Stimulated activated CD4-positive, alpha-beta T cell treated with anti-CD3 and anti-CD28 coated beads, Interleukin-12 subunit alpha, Interleukin-12 subunit beta, amount 100 ng/mL, for 4 hours (primary cell): ENCODE results near the gene EXD3.
"Not testable (repeated sequence)": the region's sequence is repeated elsewhere in the genome, so short reads cannot be mapped to it uniquely, and the experiment has no call there.

Experiments used
- DNase-seq: peaks from one replicate; pipeline ENCODE4 v3.0.0-alpha.2; 2020

EXD3 gene

DNA sequence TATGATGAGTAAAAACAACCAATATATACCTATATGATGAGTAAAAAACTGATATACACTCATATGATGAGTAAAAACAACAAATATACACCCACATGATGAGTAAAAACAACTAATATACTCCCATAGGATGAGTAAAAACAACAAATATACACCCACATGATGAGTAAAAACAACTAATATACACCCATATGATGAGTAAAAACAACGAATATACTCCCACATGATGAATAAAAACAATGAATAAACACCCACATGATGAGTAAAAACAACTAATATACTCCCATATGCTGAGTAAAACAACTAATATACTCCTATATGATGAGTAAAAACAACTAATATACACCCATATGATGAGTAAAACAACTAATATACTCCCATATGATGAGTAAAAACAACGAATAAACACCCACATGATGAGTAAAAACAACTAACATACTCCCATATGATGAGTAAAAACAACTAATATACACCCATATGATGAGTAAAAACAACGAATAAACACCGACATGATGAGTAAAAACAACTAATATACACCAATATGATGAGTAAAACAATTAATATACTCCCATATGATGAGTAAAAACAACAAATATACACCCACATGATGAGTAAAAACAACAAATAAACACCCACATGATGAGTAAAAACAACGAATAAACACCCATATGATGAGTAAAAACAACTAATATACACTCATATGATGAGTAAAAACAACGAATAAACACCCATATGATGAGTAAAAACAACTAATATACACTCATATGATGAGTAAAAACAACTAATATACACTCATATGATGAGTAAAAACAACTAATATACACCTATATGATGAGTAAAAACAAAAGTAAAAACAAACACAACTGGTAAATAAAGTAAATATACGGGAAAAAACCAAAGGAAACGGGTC, 95.1 kb downstream of the EXD3 start:
- DNase-seq = not testable (repeated sequence)

DNA sequence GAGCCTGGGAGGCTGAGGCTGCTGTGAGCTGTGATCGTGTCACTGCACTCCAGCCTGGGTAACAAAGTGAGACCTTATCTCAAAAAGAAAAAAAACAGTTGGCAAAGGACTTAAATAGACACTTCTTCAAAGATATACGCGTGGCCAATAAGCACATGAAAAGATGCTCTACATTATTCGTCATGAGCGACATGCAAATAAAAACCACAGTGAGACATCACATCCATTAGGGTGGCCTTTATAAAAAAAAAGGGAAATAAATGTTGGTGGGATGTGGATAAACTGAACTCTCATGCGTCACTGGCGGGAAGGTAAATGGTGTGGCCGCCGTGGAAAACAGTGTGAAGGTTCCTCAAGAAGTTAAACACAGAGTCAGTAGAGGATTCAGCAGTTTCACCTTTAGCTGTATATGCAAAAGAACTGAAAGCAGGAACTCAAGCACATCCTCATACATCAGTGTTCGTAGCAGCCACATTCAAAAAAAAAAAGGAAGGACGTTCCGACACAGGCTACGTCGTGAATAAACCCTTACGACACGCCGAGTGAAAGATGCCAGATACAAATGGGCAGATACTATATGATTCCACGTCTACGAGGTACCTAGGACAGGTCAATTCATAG, 96.4 kb downstream of the EXD3 start:
- no peak for DNase-seq

GRCh38 chr9:137325799-137326198, 97.2 kb downstream of the EXD3 start:
- no peak for DNase-seq

- no peak for DNase-seq
These were observed 97.8 kb downstream of the EXD3 start for GRCh38 chr9:137325124-137325523.

DNA sequence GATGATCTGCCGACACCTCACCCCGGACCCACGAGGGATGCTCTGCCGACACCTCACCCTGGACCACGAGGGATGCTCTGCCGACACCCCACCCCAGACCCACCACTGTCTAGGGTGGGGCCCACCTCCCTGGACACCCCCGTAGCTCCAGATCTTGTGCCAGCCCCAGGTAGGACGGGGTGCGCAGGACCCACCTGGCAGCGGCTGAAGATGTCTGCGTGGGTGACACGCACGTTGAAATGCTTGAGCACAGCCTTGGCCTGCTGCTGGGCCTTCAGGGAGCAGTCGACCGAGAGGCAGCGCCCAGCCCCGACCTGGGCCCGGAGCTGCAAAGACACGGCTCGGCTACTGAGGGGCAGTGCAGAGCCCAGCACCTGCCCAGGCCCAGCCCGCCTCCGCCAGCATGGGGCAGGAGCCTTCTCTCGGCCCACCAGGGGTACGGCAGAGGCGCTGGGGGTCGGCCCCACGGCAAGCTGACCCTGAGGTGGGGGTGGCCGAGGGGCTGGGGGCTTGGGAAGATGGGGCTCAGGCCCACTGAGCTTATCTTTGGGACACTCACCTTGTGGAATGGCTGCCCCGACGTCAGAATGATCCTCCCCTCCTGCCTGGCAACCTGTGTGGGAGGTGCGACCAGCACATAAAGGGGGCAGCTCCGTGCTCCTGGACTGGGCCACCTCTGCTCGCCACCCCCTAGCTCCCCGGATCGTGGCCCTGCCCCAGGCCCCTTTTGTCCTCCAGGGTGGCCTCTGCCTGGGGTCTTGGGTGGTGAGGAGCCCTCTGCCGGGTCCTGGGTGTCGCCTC, 99.2 kb downstream of the EXD3 start:
- no peak for DNase-seq

DNA sequence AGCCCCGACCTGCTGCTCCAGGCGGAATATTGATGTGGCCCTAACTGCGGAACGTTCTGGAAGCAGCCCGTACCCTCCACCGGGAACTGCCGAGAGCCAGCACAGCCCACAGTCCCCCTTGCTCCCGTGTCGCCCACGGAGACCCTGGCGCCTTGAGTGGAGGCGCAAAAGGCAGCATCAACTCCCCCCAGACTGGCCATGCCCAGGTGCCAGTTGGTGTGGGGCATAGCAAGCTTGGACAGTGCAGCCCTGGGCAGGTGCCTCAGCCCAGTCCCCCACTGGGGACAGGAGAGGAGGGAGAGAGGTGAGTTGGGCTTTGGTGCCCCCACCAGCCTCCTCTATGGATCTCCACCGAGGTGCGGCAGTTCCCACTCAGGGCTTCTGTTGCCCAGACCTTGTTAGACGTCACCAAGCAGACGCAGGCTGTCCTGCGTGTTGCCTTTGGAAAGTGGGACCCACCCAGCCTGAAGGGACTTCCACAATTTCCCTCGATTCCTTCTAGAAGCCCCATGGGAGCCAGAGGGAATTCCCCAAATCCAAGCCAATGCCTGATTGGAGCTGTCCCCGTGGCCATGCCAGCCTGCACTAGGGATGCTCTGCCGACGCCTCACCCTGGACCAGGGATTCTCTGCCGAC, 101.1 kb downstream of the EXD3 start:
- DNase-seq = no peak

- no peak for DNase-seq
These were observed 102.2 kb downstream of the EXD3 start for GRCh38 chr9:137320555-137321384.

DNA sequence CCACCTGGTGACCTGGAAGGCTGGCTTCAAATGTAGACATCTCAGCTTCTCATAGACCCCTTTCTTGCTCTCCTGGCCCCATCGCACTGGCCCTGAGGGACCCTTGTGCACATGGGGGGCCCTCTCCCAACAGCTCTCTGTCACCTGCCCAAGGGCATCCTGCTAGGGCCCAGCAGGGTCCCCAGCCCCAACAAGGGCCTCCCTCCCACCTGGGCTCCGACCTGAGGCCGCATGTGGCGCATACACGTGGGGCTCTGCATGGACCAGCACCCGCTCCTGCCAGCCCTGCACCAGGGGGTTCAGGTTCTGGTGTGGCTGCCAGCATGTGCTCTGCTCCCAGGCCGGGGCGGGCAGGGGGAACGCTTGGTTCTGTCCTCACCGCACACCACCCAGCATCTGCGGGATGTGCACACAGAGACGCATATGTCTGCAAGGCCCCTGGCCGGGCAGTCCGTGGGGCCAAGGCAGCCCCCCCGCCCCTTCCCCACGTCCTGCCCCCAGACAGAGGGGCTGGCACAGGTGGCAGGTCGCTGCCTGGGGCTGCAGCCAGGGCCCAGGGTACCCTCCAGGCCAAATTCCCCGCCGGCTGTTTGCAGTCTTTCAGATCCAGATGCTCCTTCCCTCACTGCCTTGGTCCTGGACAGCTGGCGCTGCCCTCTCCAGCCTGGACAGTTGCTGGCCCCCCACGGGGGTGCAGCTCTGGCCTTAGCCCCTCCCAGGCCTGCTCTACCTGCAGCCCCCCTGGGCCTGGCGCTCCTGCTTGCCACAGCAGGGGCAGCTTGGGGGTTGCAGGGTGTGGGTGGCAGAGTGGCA, 103.0 kb downstream of the EXD3 start:
- DNase-seq = no peak

GRCh38 chr9:137319011-137319738, 103.8 kb downstream of the EXD3 start:
- no peak for DNase-seq

DNA sequence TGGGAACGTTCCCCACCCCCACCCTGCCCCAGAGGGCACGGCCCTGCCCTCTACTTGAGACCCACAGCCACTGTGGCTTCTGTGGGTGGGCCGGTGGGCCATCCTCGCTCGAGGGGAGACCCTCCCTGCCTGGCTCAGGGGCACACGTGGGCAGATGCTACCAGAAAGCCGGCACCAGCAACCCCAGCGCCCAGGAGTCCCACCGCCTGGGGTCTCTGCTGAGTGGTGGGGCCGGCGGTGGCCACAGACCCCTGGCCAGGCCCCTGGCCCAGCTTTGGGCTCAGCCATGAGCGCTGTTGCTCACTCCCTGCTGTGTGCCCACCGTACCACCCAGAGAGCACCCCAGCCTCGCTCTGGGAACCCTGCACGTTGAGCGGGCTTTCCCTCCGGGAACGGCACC, 104.4 kb downstream of the EXD3 start:
- no peak for DNase-seq

DNA sequence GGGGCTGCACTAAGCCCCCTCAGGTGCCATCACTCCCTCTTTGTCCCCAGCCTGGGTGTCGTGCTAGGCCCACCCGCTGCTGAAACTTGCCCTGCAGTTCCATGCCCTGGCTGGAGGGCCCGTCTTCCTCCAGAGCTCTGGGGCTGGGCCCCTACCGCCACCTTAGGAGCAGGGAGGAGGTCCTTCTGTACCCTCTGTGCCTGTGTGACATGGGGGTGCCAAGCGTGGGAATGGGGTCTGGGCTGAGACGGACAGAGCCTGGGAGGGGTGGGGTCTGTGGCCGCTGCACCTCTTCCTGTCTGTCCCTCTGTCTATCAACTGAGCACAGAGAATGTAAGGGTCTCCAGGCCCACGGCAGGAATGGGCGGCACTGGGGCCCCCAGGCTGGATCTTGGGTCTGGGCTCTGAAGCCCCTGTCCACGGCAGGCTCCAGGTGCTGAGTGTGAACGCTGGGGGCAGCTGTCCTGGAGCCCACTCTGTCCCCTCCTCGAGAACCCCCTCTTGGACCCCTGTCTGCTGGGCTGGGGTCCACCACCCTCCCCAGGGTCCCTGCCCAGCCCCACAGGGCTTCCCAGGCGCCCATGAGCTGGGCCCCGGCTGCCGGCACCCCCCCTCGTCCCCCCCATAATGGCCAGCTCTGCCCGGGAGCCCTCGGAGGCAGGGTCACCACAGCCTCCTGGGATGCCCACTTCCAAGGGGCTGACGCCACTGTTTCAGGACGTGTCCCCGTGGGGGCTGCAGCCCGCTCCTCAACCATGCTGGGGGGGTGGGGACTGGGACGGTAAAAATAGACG, 105.0 kb downstream of the EXD3 start:
- no peak for DNase-seq

DNA sequence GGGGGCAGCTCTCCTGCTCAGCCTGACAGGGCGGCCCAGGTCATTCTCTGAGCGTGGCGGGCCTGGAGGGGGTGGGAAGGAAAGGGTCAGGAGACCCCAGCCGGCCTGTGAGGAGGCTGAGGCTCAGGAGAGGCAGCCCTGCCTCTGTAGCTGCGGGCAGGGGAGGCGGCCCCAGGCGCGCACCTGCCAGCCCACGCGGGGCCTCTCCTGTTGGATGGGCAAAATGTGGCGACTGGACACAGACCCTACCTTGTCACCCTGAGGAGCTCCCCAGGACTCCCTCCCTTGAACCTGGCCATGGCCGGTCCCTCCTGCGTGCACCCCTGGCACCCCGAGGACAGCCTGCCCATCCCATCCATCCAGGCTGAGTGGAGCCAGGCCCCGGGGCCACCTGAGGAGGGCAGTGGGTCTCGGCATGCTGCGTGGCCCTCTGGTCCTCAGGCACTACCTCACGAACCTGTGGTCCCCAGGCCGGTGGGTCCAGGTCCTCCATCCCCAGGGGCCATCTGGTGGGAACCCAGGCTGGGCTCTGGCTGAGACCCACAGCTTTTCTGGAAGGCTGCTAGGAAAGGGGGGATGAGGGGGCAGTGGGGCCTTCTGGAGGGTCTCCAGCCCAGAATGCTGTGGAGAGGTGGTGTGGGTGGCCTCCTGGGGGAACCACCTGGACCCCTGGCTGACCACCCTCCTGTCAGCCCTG, 105.8 kb downstream of the EXD3 start:
- no peak for DNase-seq

- no peak for DNase-seq
These were observed 106.7 kb downstream of the EXD3 start for GRCh38 chr9:137316012-137316981.

DNA sequence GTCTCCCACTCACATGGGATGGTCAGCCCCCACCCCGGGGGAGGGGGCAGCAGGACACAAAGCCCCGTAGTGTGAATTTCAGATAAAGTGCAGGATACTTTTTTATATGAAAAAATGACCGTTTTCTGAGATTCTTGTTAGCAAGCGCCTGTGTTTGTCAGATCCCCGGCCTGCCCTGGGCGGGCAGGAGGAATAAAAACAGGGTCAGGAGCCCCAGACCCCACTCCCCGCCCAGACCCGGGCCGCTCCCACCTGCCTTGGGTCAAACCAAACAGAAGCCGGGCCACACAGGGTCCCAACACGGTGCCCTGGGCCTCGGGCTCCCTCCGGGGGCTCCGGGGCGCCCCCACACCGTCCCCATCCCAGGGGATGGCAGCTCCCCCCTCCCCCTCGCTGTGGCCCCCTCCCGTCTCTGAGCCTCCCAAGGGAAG, 107.4 kb downstream of the EXD3 start:
- no peak for DNase-seq

DNA sequence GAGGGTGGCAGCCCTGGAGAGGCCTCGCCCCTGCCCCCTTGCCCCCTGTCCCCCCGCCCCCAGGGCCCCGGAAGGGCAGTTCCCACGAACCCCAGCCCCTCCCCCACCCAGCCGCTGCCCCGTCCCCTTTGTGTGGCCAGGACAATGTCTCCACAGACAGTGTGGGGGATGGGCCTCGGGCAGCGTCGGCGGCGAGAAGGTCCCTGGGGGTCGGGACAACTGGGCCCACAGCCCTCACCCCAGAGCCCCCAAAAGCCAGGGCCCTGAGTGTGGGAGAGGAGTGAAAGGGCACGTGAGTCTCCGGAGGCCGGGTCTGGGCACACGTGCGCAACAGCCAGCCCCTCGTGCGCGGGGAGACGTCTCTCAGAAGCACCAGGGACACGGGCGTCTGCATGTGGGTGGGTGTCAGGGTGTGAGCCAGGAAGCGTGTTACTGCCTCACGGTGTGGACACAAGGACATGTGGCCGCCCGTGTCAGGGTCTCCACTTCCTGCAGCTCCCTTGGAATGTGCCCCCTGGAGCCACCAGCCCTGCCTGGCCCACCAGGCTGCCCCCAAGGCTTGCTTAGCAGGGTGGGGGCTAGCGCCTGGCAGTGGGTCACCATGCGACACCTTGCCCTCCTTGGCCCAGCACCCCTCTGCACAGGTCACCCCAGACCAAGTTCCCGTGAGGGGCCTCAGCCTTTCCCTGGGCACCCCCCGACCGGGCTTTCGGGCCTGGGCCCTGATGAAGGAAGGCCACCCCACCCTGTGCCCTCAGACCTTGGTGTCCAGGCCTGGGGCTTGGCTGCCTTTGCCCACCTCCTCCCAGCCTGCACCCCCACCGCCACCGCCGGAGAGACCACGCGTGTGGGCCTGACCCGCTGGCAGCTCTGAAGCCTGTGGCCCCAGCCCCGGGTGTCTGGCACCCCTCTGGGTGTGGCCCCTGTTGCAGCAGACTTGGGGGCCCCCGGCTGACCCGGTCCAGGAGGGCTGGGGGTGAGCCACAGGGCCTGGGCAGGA, 108.1 kb downstream of the EXD3 start:
- no peak for DNase-seq

GRCh38 chr9:137313956-137314560, 108.9 kb downstream of the EXD3 start:
- DNase-seq = no peak
